GM12878 (cell line): Measurements from ENCODE around the gene GABRB1. TPM values are rescaled to one million over a fixed set of nuclear protein-coding genes. Genes with fewer than 3 reads are reported as not detected.

Source experiments
- ATF3 ChIP-seq: IDR thresholded peaks from 2 replicates; pipeline ENCODE4 v1.6.1; 2011; ENCODE audit warnings: low read depth, mild to moderate bottlenecking, low read length, moderate library complexity, borderline replicate concordance; ENCODE audit errors: extremely low read depth
- BHLHE40 ChIP-seq, 2 experiments: fragments of 450-650 bp in 1 of 2; IDR thresholded peaks; 2 replicates each; pipeline ENCODE4 v1.6.1; 2011 to 2017; ENCODE audit warnings: low read depth in 2 of 2, borderline replicate concordance in 1 of 2, improper control_type of control experiment in 1 of 2, low read length in 1 of 2, mild to moderate bottlenecking in 1 of 2
- BMI1 ChIP-seq: fragments of 450-650 bp; IDR thresholded peaks from 2 replicates; pipeline ENCODE4 v1.6.1; 2016; ENCODE audit warnings: mild to moderate bottlenecking, moderate library complexity, borderline replicate concordance
- DPF2 ChIP-seq: fragments of 450-650 bp; IDR thresholded peaks from 2 replicates; pipeline ENCODE4 v1.6.1; 2017; ENCODE audit warnings: mild to moderate bottlenecking
- ESRRA ChIP-seq: IDR thresholded peaks from 2 replicates; pipeline ENCODE4 v1.6.1; 2012; ENCODE audit warnings: mild to moderate bottlenecking, low read length, improper control_type of control experiment
- GATAD2B ChIP-seq: fragments of 450-650 bp; conservative IDR thresholded peaks from 2 replicates; pipeline ENCODE4 v1.6.1; 2017; ENCODE audit warnings: low read depth, mild to moderate bottlenecking, moderate library complexity
- KDM1A ChIP-seq: fragments of 200-600 bp; sonication (generic); IDR thresholded peaks from 2 replicates; pipeline ENCODE4 v1.6.1; 2016; ENCODE audit warnings: borderline replicate concordance
- PAX8 ChIP-seq: fragments of 450-650 bp; IDR thresholded peaks from 2 replicates; pipeline ENCODE4 v1.6.1; 2017; ENCODE audit warnings: mild to moderate bottlenecking, moderate library complexity
- PBX3 ChIP-seq: IDR thresholded peaks from 2 replicates; pipeline ENCODE4 v1.6.1; 2011; ENCODE audit warnings: mild to moderate bottlenecking, low read depth, low read length, moderate library complexity; ENCODE audit not compliant: insufficient replicate concordance
- POLR2AphosphoS5 ChIP-seq: IDR thresholded peaks from 2 replicates; pipeline ENCODE4 v1.6.1; 2011; ENCODE audit warnings: mild to moderate bottlenecking, low read length, inconsistent platforms
- POU2F2 ChIP-seq: IDR thresholded peaks from 3 replicates; pipeline ENCODE4 v1.6.1; 2011; ENCODE audit warnings: low read depth, mild to moderate bottlenecking, low read length, borderline replicate concordance
- RELB ChIP-seq: fragments of 450-650 bp; IDR thresholded peaks from 2 replicates; pipeline ENCODE4 v1.6.1; 2017; ENCODE audit warnings: low read depth, mild to moderate bottlenecking, moderate library complexity
- RFX5 ChIP-seq: IDR thresholded peaks from 2 replicates; pipeline ENCODE4 v1.6.1; 2011; ENCODE audit warnings: low read depth, low read length, improper control_type of control experiment
- SIN3A ChIP-seq: IDR thresholded peaks from 2 replicates; pipeline ENCODE4 v1.6.1; 2012; ENCODE audit warnings: low read depth, low read length, improper control_type of control experiment
- TAF1 ChIP-seq: IDR thresholded peaks from 2 replicates; pipeline ENCODE4 v1.6.1; 2011; ENCODE audit warnings: mild to moderate bottlenecking, low read depth, low read length, borderline replicate concordance
- USF1 ChIP-seq: IDR thresholded peaks from 2 replicates; pipeline ENCODE4 v1.6.1; 2011; ENCODE audit warnings: borderline replicate concordance, low read depth, mild to moderate bottlenecking, moderate library complexity, mixed read lengths, low read length; ENCODE audit not compliant: insufficient read depth; ENCODE audit errors: extremely low read length
- WRNIP1 ChIP-seq: IDR thresholded peaks from 2 replicates; pipeline ENCODE4 v1.6.1; 2011; ENCODE audit warnings: low read depth, low read length, improper control_type of control experiment, borderline replicate concordance
- polyA plus RNA-seq, 11 experiments: library from polyadenylated mRNA; depleted of rRNA in 4 of 11; unstranded in 6 of 11; stranded (reverse) in 5 of 11; fragments of >200 nt; fragmentation: Nextera tagmentation in 4 of 11; fragmentation: Illumina TruSeq in 1 of 11; extraction: Ambion mirVana in 4 of 11; extraction: Trizol in 1 of 11; gene quantifications; 1 replicate in 1 of 11; 2 replicates in 10 of 11; pipeline versions ENCODE4 v1.2.1 to v1.2.3, GENCODE V29; 2011 to 2016; ENCODE audit warnings: inconsistent platforms in 2 of 11, missing spikeins in 2 of 11, low read depth in 1 of 11
- total RNA-seq, 4 experiments: library from RNA; depleted of rRNA in 3 of 4; stranded (reverse); fragments of >200 nt in 3 of 4; fragmentation: Illumina TruSeq in 1 of 4; extraction: Trizol in 1 of 4; gene quantifications; 2 replicates each; pipeline versions ENCODE4 v1.2.1 to v1.2.3, GENCODE V29; 2013 to 2021
- TF ChIP-seq, protein P1 (sequence below): IDR thresholded peaks from 2 replicates; pipeline ENCODE4 v1.6.1; 2012; ENCODE audit warnings: low read depth, low read length, improper control_type of control experiment
- TF ChIP-seq, protein P2 (sequence below): IDR thresholded peaks from 2 replicates; pipeline ENCODE4 v1.6.1; 2012; ENCODE audit warnings: mild to moderate bottlenecking, low read depth, low read length

Gene GABRB1
- total and polyA plus RNA-seq, 10 of the 15 experiments (the other 5 are each of a cell fraction or from before 2014, with no cell fraction given), result 0.13 to 0.92 TPM; not detected in 8

GRCh38 chr4:47463235-47463956, 432.0 kb downstream of the GABRB1 start, which contains the start of gene COMMD8 (continued):
- TF ChIP-seq RELB (peak; percentile 64; the same call in 1 of the 2 replicates), TAF1 (peak; percentile 51; the same call in 1 of the 2 replicates), POLR2AphosphoS5 (peak; percentile 82; the same call in 1 of the 2 replicates), PBX3 (peak; percentile 5), DPF2 (peak; percentile 91), BHLHE40 (IDR thresholded peaks at IDR 0.05; ENCODE audit: borderline replicate concordance in 1 of 2, low read depth in 2 of 2, low read length in 1 of 2) (peak; percentile 81 to 97), ATF3 (peak; percentile 96), WRNIP1 (0 out of 2 replicates have a peak, but pooled peaks have one; percentile 62), ESRRA (no peak), SIN3A (peak; percentile 82), POU2F2 (peak; percentile 67; the same call in 2 of the 3 replicates), RFX5 (no peak), USF1 (peak; percentile 99), KDM1A (no peak), GATAD2B (peak; percentile 92; the same call in 1 of the 2 replicates), PAX8 (no peak), BMI1 (peak; percentile 92)
- TF ChIP-seq, protein P1, sequence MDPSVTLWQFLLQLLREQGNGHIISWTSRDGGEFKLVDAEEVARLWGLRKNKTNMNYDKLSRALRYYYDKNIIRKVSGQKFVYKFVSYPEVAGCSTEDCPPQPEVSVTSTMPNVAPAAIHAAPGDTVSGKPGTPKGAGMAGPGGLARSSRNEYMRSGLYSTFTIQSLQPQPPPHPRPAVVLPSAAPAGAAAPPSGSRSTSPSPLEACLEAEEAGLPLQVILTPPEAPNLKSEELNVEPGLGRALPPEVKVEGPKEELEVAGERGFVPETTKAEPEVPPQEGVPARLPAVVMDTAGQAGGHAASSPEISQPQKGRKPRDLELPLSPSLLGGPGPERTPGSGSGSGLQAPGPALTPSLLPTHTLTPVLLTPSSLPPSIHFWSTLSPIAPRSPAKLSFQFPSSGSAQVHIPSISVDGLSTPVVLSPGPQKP, result peak; percentile 55; the same call in 1 of the 2 replicates
- TF ChIP-seq, protein P2, sequence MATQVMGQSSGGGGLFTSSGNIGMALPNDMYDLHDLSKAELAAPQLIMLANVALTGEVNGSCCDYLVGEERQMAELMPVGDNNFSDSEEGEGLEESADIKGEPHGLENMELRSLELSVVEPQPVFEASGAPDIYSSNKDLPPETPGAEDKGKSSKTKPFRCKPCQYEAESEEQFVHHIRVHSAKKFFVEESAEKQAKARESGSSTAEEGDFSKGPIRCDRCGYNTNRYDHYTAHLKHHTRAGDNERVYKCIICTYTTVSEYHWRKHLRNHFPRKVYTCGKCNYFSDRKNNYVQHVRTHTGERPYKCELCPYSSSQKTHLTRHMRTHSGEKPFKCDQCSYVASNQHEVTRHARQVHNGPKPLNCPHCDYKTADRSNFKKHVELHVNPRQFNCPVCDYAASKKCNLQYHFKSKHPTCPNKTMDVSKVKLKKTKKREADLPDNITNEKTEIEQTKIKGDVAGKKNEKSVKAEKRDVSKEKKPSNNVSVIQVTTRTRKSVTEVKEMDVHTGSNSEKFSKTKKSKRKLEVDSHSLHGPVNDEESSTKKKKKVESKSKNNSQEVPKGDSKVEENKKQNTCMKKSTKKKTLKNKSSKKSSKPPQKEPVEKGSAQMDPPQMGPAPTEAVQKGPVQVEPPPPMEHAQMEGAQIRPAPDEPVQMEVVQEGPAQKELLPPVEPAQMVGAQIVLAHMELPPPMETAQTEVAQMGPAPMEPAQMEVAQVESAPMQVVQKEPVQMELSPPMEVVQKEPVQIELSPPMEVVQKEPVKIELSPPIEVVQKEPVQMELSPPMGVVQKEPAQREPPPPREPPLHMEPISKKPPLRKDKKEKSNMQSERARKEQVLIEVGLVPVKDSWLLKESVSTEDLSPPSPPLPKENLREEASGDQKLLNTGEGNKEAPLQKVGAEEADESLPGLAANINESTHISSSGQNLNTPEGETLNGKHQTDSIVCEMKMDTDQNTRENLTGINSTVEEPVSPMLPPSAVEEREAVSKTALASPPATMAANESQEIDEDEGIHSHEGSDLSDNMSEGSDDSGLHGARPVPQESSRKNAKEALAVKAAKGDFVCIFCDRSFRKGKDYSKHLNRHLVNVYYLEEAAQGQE, result 0 out of 2 replicates have a peak, but pooled peaks have one; percentile 12
